Measurements from ENCODE around the gene SLC15A4. TPM values are rescaled to one million over a fixed set of nuclear protein-coding genes. Genes with fewer than 3 reads are reported as not detected.

SLC15A4 gene
- total RNA-seq, 1 donor from 2014 or later: 34.0 TPM

DNA sequence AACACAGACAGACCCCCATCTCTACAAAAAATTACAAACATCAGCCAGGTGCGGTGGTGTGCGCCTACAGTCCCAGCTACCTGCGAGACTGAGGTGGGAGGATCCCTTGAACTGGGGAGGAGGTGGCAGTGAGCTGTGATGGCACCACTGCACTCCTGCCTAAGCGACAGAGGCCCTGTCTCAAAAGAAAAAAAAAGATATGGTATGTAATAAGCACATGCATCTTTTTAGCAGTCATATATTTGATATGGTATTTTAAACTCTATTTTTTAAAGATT, 7.2 kb downstream of the SLC15A4 start:
- TF ChIP-seq, protein P1, sequence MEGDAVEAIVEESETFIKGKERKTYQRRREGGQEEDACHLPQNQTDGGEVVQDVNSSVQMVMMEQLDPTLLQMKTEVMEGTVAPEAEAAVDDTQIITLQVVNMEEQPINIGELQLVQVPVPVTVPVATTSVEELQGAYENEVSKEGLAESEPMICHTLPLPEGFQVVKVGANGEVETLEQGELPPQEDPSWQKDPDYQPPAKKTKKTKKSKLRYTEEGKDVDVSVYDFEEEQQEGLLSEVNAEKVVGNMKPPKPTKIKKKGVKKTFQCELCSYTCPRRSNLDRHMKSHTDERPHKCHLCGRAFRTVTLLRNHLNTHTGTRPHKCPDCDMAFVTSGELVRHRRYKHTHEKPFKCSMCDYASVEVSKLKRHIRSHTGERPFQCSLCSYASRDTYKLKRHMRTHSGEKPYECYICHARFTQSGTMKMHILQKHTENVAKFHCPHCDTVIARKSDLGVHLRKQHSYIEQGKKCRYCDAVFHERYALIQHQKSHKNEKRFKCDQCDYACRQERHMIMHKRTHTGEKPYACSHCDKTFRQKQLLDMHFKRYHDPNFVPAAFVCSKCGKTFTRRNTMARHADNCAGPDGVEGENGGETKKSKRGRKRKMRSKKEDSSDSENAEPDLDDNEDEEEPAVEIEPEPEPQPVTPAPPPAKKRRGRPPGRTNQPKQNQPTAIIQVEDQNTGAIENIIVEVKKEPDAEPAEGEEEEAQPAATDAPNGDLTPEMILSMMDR (IDR thresholded peaks at IDR 0.05): no peak
- no peaks in the 10 kb centered on the region for H3K27me3 Mint-ChIP-seq (ENCODE audit: low read depth)
- H3K36me3 Mint-ChIP-seq (ENCODE audit: low read depth): peaks cover 15% of the 10 kb centered on the region
- no peak overlapping the region for H3K4me3 Mint-ChIP-seq (ENCODE audit: unreplicated experiment)
- H3K4me1 Mint-ChIP-seq (ENCODE audit: low read depth): peaks cover 75% of the 10 kb centered on the region
- no peaks in the 10 kb centered on the region for H3K9me3 Mint-ChIP-seq (ENCODE audit: low read depth)
- no peak for DNase-seq (ENCODE audit: low spot score)
- peak overlapping the region; percentile 77 for H3K27ac Mint-ChIP-seq (ENCODE audit: unreplicated experiment)

DNA sequence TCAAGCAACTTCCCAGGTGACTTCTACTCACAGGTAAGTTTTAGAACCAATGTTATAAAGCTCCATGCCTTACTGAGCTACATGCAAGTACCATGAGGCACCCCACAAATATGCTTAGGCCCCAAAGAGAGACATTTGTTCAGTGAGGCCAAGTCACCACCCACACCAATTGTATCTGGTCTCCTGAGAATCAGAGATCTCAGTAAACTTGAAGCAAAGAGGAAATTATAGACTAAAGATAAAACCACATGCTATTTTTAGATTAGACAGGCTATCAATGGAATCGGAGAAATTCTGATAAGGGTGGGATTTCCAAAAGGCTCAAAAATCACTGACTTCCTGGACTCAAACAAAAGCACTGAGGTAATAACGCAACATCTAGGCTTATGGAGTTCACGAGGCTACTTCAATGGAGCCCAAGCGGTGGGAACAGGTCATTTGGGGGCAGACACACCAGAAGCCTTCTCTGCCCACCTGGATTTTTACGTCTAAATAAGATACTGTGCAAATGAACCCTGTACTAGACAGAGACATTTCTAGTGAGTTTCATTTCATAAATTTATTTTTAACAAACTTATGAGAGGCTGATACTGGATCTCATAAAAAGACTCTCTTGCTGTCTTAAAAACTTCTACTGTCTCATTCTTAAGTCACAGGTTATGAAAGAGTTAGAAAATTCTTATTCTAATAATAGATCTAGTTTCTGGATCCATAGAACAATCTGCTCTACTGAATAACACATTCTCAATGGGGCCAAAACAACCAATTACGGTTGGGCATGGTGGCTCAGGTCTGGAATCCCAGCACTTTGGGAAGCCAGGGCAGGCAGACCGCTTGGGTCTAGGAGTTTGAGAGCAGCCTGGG, 7.7 kb downstream of the SLC15A4 start:
- Mint-ChIP-seq H3K27me3 (ENCODE audit: low read depth) (no peaks in the 10 kb centered on the region), H3K27ac (ENCODE audit: unreplicated experiment) (peak overlapping the region; percentile 77), H3K4me1 (ENCODE audit: low read depth) (peaks cover 74% of the 10 kb centered on the region), H3K9me3 (ENCODE audit: low read depth) (no peaks in the 10 kb centered on the region), H3K4me3 (ENCODE audit: unreplicated experiment) (no peak overlapping the region), H3K36me3 (ENCODE audit: low read depth) (peaks cover 15% of the 10 kb centered on the region)
- no peak for DNase-seq (ENCODE audit: low spot score)
- TF ChIP-seq, protein P1 (IDR thresholded peaks at IDR 0.05): no peak

DNA sequence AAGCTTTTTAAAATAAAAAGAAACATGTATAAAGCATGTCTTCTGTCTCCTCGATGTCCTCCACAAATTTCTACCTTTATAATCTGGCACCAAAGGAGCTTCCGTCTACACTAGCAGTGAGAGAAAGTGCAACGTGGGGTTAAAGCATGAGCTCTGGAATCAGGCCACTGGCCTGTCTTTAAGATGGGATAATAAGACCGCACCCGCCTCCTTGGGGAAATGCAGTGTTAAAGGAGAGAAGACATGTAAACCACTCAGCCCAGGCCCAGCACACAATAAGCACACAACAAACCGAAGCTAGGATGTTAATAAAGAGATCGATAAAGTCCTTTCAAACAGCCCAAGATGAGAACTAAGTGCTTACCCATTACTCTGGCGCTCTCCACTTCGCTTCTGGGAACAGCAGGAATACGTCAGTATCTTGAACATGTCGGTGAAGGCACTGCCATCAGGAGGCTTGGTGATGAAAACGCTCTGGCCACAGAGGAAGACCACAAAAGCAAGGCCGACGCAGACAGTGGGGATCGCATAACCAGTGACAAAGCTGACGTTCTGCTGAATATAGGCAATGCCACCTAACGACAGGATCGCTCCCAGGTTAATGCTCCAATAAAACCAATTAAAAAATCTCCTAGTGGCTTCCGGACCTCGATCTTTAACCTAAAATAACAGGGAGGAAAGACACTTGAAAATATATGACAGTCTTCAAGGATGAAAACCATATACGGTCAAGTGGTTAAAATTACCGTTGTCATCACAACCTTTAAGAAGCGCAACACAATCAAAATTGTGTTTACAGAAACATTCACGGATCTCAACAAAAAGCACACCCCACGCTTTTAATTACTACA, 9.1 kb downstream of the SLC15A4 start:
- no peak for DNase-seq (ENCODE audit: low spot score)
- no peak overlapping the region for H3K27ac Mint-ChIP-seq (ENCODE audit: unreplicated experiment)

DNA sequence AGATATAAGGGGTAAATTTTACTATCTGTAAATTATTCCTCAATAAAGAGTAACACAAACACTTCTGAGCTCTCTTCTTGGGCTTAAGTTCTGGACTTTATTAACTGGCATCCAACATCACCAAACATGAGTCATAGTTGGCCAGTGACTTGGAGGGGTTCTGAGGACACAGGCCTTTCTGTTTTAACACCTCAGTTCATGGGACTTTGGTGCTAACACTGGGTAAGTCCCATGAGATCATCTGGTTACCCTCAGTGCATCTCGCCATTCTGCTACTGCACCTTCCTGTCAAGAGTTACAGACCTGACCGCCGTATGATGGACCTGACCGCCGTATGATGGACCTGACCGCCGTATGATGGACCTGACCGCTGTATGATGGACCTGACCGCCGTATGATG, 9.9 kb downstream of the SLC15A4 start:
- Mint-ChIP-seq H3K27me3 (ENCODE audit: low read depth) (no peaks in the 10 kb centered on the region), H3K36me3 (ENCODE audit: low read depth) (peaks cover 14% of the 10 kb centered on the region), H3K4me3 (ENCODE audit: unreplicated experiment) (no peak overlapping the region), H3K9me3 (ENCODE audit: low read depth) (no peaks in the 10 kb centered on the region), H3K27ac (ENCODE audit: unreplicated experiment) (no peak overlapping the region), H3K4me1 (ENCODE audit: low read depth) (peaks cover 70% of the 10 kb centered on the region)
- DNase-seq (ENCODE audit: low spot score): no peak
- TF ChIP-seq, protein P1 (IDR thresholded peaks at IDR 0.05): no peak

More for the DNA sequence above, 9.1 kb downstream of the SLC15A4 start:
- TF ChIP-seq, protein P1 (IDR thresholded peaks at IDR 0.05): no peak
- no peaks in the 10 kb centered on the region for H3K27me3 Mint-ChIP-seq (ENCODE audit: low read depth)
- H3K36me3 Mint-ChIP-seq (ENCODE audit: low read depth): peaks cover 12% of the 10 kb centered on the region
- H3K9me3 Mint-ChIP-seq (ENCODE audit: low read depth): no peaks in the 10 kb centered on the region
- H3K4me3 Mint-ChIP-seq (ENCODE audit: unreplicated experiment): no peak overlapping the region
- H3K4me1 Mint-ChIP-seq (ENCODE audit: low read depth): peaks cover 75% of the 10 kb centered on the region

DNA sequence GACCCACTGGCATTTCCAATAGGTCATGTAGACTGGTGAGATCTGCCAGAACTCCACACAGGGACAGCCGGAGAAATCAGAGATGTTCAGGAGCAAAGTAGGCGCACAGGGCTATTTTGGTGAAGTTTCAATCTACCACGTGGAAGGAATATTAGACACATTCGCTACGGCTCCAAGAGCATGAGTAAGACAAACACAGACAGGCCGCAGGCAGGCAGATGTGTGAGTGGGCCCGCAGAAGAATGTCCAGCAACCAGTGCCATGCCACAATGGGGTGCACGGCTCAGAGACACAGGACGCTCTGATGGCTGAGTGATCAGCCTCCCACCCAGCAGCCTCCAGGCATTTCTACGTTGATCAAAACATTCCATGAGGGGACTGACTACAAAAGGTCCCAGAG, 10.4 kb downstream of the SLC15A4 start:
- no peak overlapping the region for H3K4me3 Mint-ChIP-seq (ENCODE audit: unreplicated experiment)
- no peak for DNase-seq (ENCODE audit: low spot score)
- peaks cover 17% of the 10 kb centered on the region for H3K36me3 Mint-ChIP-seq (ENCODE audit: low read depth)
- TF ChIP-seq, protein P1 (IDR thresholded peaks at IDR 0.05): no peak
- H3K4me1 Mint-ChIP-seq (ENCODE audit: low read depth): peaks cover 66% of the 10 kb centered on the region
- H3K27ac Mint-ChIP-seq (ENCODE audit: unreplicated experiment): peak overlapping the region; percentile 7
- no peaks in the 10 kb centered on the region for H3K9me3 Mint-ChIP-seq (ENCODE audit: low read depth)
- H3K27me3 Mint-ChIP-seq (ENCODE audit: low read depth): no peaks in the 10 kb centered on the region

All from chondrocyte (in vitro differentiated cells).